ENCODE measurements around the gene LRRN3. TPM values are rescaled to one million over a fixed set of nuclear protein-coding genes. Genes with fewer than 3 reads are reported as not detected.
"Not testable (repeated sequence)": the region's sequence is repeated elsewhere in the genome, so short reads cannot be mapped to it uniquely, and the experiment has no call there.

LRRN3 gene
- total RNA-seq, 2 experiments from 2014 or later = 32.5 to 34.8 TPM

DNA sequence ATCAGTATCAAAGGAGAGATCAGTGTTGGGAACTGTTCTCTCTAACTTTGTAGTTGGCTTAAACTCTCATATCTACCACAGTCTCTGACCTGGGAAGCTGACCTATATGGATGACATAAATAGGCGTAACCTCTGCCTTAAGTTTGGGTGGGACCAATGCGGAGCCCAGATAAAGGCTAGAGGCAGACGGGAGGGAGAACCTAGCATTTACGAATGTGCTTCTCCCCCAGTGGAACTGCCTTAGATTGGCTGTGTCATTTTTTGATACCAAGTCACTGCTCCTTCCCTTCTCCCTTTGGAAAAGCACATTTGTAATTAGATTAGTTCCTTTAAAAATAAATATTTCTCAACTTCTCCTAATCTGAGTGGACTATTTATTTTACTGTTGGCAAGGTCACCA lies 23.7 kb upstream of the LRRN3 start:
- Mint-ChIP-seq H3K27me3 (no peaks in the 10 kb centered on the region), H3K36me3 (ENCODE audit: low read depth) (peaks cover 29% of the 10 kb centered on the region), H3K27ac (no peak overlapping the region), H3K4me3 (no peak overlapping the region), H3K4me1 (ENCODE audit: low read depth) (peaks cover 30% of the 10 kb centered on the region), H3K9me3 (peaks cover 22% of the 10 kb centered on the region)
- DNase-seq (no peak), ATAC-seq (no peak)
- POLR2A ChIA-PET = no interaction called here
- intact Hi-C loops (cut with micrococcal nuclease) = no loop called here
- TF ChIP-seq, protein P1, sequence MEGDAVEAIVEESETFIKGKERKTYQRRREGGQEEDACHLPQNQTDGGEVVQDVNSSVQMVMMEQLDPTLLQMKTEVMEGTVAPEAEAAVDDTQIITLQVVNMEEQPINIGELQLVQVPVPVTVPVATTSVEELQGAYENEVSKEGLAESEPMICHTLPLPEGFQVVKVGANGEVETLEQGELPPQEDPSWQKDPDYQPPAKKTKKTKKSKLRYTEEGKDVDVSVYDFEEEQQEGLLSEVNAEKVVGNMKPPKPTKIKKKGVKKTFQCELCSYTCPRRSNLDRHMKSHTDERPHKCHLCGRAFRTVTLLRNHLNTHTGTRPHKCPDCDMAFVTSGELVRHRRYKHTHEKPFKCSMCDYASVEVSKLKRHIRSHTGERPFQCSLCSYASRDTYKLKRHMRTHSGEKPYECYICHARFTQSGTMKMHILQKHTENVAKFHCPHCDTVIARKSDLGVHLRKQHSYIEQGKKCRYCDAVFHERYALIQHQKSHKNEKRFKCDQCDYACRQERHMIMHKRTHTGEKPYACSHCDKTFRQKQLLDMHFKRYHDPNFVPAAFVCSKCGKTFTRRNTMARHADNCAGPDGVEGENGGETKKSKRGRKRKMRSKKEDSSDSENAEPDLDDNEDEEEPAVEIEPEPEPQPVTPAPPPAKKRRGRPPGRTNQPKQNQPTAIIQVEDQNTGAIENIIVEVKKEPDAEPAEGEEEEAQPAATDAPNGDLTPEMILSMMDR (IDR thresholded peaks at IDR 0.05) = no peak
- CTCF ChIA-PET = interaction anchor here (1.4 kb wide), 1 partner anchor 9 kb away, joined by 5 read pairs; no protein-coding TSS in a partner anchor

DNA sequence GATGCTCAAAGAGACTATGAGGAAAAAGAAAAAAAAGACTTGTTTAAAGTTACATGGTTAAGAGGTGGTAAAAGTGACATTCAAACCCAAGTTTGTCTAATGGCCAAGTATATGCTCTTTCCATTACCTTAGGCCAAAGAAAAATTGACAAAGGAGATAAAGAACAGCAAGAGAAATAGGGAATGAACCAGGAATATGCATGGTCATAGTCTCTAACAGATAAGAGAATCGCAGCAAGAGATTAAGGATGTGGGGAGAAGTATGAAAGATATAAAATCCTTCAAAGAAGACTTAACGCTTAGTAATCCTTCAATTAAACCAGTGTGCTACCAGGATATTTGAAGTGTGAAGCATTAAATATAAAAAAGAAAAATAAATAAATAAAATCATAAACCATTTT lies 23.2 kb upstream of the LRRN3 start:
- TF ChIP-seq, protein P1 (IDR thresholded peaks at IDR 0.05) = no peak
- intact Hi-C loops (cut with micrococcal nuclease) = no loop called here
- H3K36me3 Mint-ChIP-seq (ENCODE audit: low read depth) = peaks cover 25% of the 10 kb centered on the region
- DNase-seq (no peak), ATAC-seq (no peak)
- no peak overlapping the region for H3K4me3 Mint-ChIP-seq
- H3K27me3 Mint-ChIP-seq = no peaks in the 10 kb centered on the region
- H3K4me1 Mint-ChIP-seq (ENCODE audit: low read depth) = peaks cover 33% of the 10 kb centered on the region
- no peak overlapping the region for H3K27ac Mint-ChIP-seq
- H3K9me3 Mint-ChIP-seq = peaks cover 19% of the 10 kb centered on the region
- ChIA-PET POLR2A (no interaction called here), CTCF (no interaction called here)

DNA sequence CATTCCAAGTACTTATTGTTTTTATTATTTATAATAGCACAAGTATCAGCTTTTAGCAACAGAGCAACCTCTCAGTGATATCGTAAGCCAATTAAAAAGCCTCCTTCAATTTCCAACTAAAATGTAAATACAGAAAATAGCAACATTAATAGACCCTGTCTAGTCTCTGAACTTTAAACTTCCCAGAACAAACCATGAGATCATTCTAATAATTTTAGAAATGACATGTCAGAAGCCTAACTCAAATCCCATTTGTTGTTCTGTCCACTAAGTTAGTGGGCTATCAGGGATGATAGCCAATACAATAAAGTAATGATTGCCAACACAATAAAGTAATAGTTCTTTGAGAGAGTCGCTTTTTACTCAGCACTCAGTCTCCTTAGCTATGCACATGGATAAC lies 22.3 kb upstream of the LRRN3 start:
- intact Hi-C loops (cut with micrococcal nuclease) = no loop called here
- Mint-ChIP-seq H3K36me3 (ENCODE audit: low read depth) (peaks cover 18% of the 10 kb centered on the region), H3K27me3 (no peaks in the 10 kb centered on the region), H3K9me3 (peaks cover 16% of the 10 kb centered on the region), H3K4me1 (ENCODE audit: low read depth) (peaks cover 43% of the 10 kb centered on the region), H3K4me3 (no peak overlapping the region), H3K27ac (no peak overlapping the region)
- TF ChIP-seq, protein P1 (IDR thresholded peaks at IDR 0.05) = no peak
- ATAC-seq (no peak), DNase-seq (no peak)
- POLR2A ChIA-PET = no interaction called here
- CTCF ChIA-PET = no interaction called here

DNA sequence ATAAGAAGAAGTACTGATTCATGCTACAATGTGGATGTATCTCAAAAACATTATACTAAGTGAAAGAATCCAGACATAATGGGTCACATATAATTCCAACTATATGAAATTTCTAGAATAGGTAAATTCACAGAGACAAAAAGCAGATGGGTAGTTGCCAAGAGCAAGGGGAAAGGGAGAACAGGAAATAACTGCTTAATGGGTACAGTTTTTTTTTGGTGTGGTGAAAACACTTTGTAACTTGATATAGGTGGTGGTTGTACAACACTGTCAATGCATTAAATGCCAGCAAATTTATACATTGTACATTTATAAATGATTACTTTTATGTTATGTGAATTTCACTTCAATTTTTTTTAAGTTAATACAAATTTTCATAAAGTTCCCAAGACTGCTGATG lies 19.4 kb upstream of the LRRN3 start:
- peaks cover 5% of the 10 kb centered on the region for H3K9me3 Mint-ChIP-seq
- H3K27ac Mint-ChIP-seq = no peak overlapping the region
- intact Hi-C loops (cut with micrococcal nuclease) = no loop called here
- ChIA-PET POLR2A (no interaction called here), CTCF (no interaction called here)
- no peak for DNase-seq
- peaks cover 12% of the 10 kb centered on the region for H3K36me3 Mint-ChIP-seq (ENCODE audit: low read depth)
- no peak for ATAC-seq
- no peak overlapping the region for H3K4me3 Mint-ChIP-seq
- peaks cover 68% of the 10 kb centered on the region for H3K4me1 Mint-ChIP-seq (ENCODE audit: low read depth)
- TF ChIP-seq, protein P1 (IDR thresholded peaks at IDR 0.05) = no peak
- no peaks in the 10 kb centered on the region for H3K27me3 Mint-ChIP-seq

DNA sequence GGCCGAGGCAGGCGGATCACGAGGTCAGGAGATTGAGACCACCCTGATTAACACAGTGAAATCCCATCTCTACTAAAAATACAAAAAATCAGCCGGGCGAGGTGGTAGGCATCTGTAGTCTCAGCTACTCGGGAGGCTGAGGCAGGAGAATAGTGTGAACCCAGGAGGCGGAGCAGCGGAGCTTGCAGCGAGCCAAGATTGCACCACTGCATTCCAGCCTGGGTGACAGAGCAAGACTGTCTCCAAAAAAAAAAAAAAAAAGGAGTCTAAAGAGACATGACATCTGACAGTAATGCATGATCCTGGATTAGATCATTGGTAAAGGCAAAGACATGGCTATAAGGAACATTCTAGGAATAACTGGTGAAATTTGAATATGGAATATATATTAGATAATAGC lies 18.3 kb upstream of the LRRN3 start:
- H3K27ac Mint-ChIP-seq; H3K4me3 Mint-ChIP-seq; ATAC-seq; H3K36me3 Mint-ChIP-seq (ENCODE audit: low read depth); H3K27me3 Mint-ChIP-seq; DNase-seq; POLR2A ChIA-PET; H3K9me3 Mint-ChIP-seq; intact Hi-C loops (cut with micrococcal nuclease): not testable (repeated sequence)
- CTCF ChIA-PET = interaction anchor here (0.9 kb wide), 1 partner anchor 43 kb away, joined by 5 read pairs; no protein-coding TSS in a partner anchor
- peaks cover 73% of the 10 kb centered on the region for H3K4me1 Mint-ChIP-seq (ENCODE audit: low read depth)

All from activated CD8-positive, alpha-beta T cell treated with anti-CD3 and anti-CD28 coated beads for 36 hours (primary cell).